H54 (cell line): ENCODE data around the gene CDK6.

ENCODE experiments used
- DNase-seq: peaks from one replicate; pipeline ENCODE4 v3.0.0; 2011; ENCODE audit warnings: low spot score, mixed read lengths; ENCODE audit not compliant: insufficient read length
- FAIRE-seq: peaks from 3 replicates; lab custom pipeline; 2011; peaks lifted over from hg19 to GRCh38; lab: Jason Lieb, UNC
- POLR2A ChIP-seq: IDR thresholded peaks from 2 replicates; pipeline ENCODE4 v1.6.1; 2011; ENCODE audit warnings: low read depth, mild to moderate bottlenecking, low read length

Gene CDK6

GRCh38 chr7:92631067-92631849 is 205.1 kb downstream of the CDK6 start:
- DNase-seq (no peak), FAIRE-seq (no peak)
- TF ChIP-seq POLR2A, result no peak

GRCh38 chr7:92629779-92630178 is 206.6 kb downstream of the CDK6 start:
- no peak for TF ChIP-seq POLR2A
- FAIRE-seq, result no peak
- DNase-seq, result no peak

GRCh38 chr7:92627956-92628355 is 208.4 kb downstream of the CDK6 start:
- FAIRE-seq, result peak; percentile 50
- no peak for DNase-seq
- TF ChIP-seq POLR2A, result no peak

GRCh38 chr7:92626281-92626809 is 210.0 kb downstream of the CDK6 start:
- TF ChIP-seq POLR2A, result no peak
- DNase-seq (no peak), FAIRE-seq (no peak)

- no peak for TF ChIP-seq POLR2A
- FAIRE-seq (peak; percentile 82), DNase-seq (no peak)
Measured at GRCh38 chr7:92625617-92626016, 210.8 kb downstream of the CDK6 start.

GRCh38 chr7:92624298-92624996 is 211.9 kb downstream of the CDK6 start:
- no peak for TF ChIP-seq POLR2A
- no peak for DNase-seq
- no peak for FAIRE-seq

GRCh38 chr7:92623544-92623943 is 212.8 kb downstream of the CDK6 start:
- FAIRE-seq (no peak), DNase-seq (no peak)
- TF ChIP-seq POLR2A, result no peak

GRCh38 chr7:92622685-92623084 is 213.7 kb downstream of the CDK6 start:
- no peak for TF ChIP-seq POLR2A
- DNase-seq (no peak), FAIRE-seq (no peak)

GRCh38 chr7:92622030-92622429 is 214.3 kb downstream of the CDK6 start:
- DNase-seq (no peak), FAIRE-seq (no peak)
- no peak for TF ChIP-seq POLR2A

- no peak for TF ChIP-seq POLR2A
- no peak for DNase-seq
- FAIRE-seq, result peak; percentile 41
Measured at GRCh38 chr7:92621561-92622023, 214.8 kb downstream of the CDK6 start.

GRCh38 chr7:92621026-92621540 is 215.3 kb downstream of the CDK6 start:
- DNase-seq, result no peak
- TF ChIP-seq POLR2A, result no peak
- peak; percentile 83 for FAIRE-seq

- TF ChIP-seq POLR2A, result no peak
- DNase-seq (no peak), FAIRE-seq (no peak)
Measured at GRCh38 chr7:92615861-92616260, 220.5 kb downstream of the CDK6 start.

GRCh38 chr7:92614660-92615174 is 221.7 kb downstream of the CDK6 start:
- DNase-seq, result no peak
- FAIRE-seq, result no peak
- no peak for TF ChIP-seq POLR2A

- FAIRE-seq, result no peak
- no peak for DNase-seq
- no peak for TF ChIP-seq POLR2A
Measured at GRCh38 chr7:92613720-92614119, 222.7 kb downstream of the CDK6 start.

- no peak for TF ChIP-seq POLR2A
- peak; percentile 20 for FAIRE-seq
- no peak for DNase-seq
Measured at GRCh38 chr7:92613214-92613613, 223.2 kb downstream of the CDK6 start.
